Esophagus squamous epithelium (tissue), 5 donors: ENCODE measurements around the gene MN1. TPM values are rescaled to one million over a fixed set of nuclear protein-coding genes. Genes with fewer than 3 reads are reported as not detected.

Experiments
- DNase-seq: peaks from one replicate; lab custom pipeline; 2025; lab: John Stamatoyannopoulos, UW
- H3K27ac ChIP-seq, 4 donors: fragments of 200-600 bp; sonication (generic); one replicate each; pipeline ENCODE4 v1.5.1; 2016 to 2019; ENCODE audit warnings: mild to moderate bottlenecking in 1 of 4
- H3K27me3 ChIP-seq, 4 donors: fragments of 200-600 bp; sonication (generic); 1 replicate in 3 of 4; 2 replicates in 1 of 4; pipeline versions ENCODE4 v1.5.1 to v1.6.0; 2017 to 2021; ENCODE audit warnings: antibody characterized with exemption in 1 of 4
- H3K36me3 ChIP-seq, 3 donors: fragments of 200-600 bp; sonication (generic); one replicate each; pipeline ENCODE4 v1.5.1; 2016 to 2019
- H3K4me1 ChIP-seq, 3 donors: fragments of 200-600 bp; sonication (generic); one replicate each; pipeline ENCODE4 v1.5.1; 2017 to 2019
- H3K4me3 ChIP-seq, 4 donors: fragments of 200-600 bp; sonication (generic); 1 replicate in 3 of 4; 2 replicates in 1 of 4; pipeline ENCODE4 v1.5.1; 2016 to 2019; ENCODE audit warnings: mild to moderate bottlenecking in 2 of 4, moderate library complexity in 1 of 4
- H3K9me3 ChIP-seq, 3 donors: fragments of 200-600 bp; sonication (generic); one replicate each; pipeline ENCODE4 v1.5.1; 2016 to 2019
- CTCF ChIP-seq, 6 experiments: fragments of 450-650 bp in 4 of 6; fragments of 200-600 bp in 2 of 6; sonication (generic) in 2 of 6; IDR thresholded peaks; one replicate each; pipeline ENCODE4 v1.5.1; 2016 to 2019; ENCODE audit warnings: antibody characterized with exemption in 6 of 6, mild to moderate bottlenecking in 4 of 6, moderate library complexity in 4 of 6
- POLR2A ChIP-seq, 4 donors: fragments of 450-650 bp; IDR thresholded peaks; one replicate each; pipeline ENCODE4 v1.6.1; 2017; ENCODE audit warnings: antibody characterized with exemption in 4 of 4, mild to moderate bottlenecking in 4 of 4, moderate library complexity in 3 of 4
- WGBS, 2 donors: methylation state at CpG; one replicate each; pipeline ENCODE4 v1.1.5; 2018; 5-methylcytosine and 5-hydroxymethylcytosine counted together
- intact Hi-C: fragments of 100-400 bp; cut with DNase I; formaldehyde crosslinking; loops from one replicate; pipeline ENCODE4 v1.15.0; 2022
- total RNA-seq, 4 donors: library from RNA; depleted of rRNA; stranded (reverse); fragments of >200 nt; gene quantifications; one replicate each; pipeline ENCODE4 v1.1.0, GENCODE V29; 2016
- donor health status: DM: yes; HTN: yes; CAD: no.

Gene MN1
- total RNA-seq, 4 donors from 2014 or later: 2.0 to 6.9 (median 3.1) TPM

- intact Hi-C loops: no loop called here
- Histone ChIP-seq H3K27me3 (no peaks in the 10 kb centered on the region), H3K4me1 (no peaks in the 10 kb centered on the region), H3K27ac (no peak overlapping the region), H3K4me3 (no peak overlapping the region), H3K9me3 (peaks cover 0 to 9% (median 0%) of the 10 kb centered on the region in 3 donors), H3K36me3 (no peaks in the 10 kb centered on the region)
- TF ChIP-seq CTCF (IDR thresholded peaks at IDR 0.05) (no peak), POLR2A (IDR thresholded peaks at IDR 0.05) (no peak)
- WGBS, 2 donors: 59 to 81% methylated on average over 3 of the region's 3 CpGs
- DNase-seq: no peak
These were observed 61.3 kb downstream of the MN1 start for GRCh38 chr22:27740202-27740748.

DNA sequence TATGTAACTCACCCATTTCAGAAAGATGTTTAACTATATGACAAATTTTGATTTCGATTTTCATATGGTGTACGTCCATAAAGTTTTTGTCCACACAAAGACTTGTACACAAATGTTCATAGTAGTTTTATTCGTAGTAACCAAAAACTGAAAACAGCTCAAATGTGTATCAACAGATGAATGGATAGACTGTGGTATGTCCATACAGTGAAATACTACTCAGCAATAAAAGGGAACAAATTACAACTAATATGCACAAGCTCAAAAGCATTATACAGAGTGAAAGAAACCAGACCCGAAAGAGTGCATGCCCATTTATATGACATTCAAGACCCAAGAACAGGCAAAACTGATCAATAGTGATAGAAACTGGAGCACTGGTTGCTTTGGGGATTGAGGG, 64.0 kb downstream of the MN1 start:
- DNase-seq: no peak
- no peaks in the 10 kb centered on the region for H3K36me3 ChIP-seq
- TF ChIP-seq CTCF (IDR thresholded peaks at IDR 0.05) (no peak), POLR2A (IDR thresholded peaks at IDR 0.05) (no peak)
- 88 to 93% methylated on average over 4 of the region's 4 CpGs for WGBS, 2 donors
- H3K27me3 ChIP-seq: no peaks in the 10 kb centered on the region
- intact Hi-C loops: no loop called here
- no peaks in the 10 kb centered on the region for H3K4me1 ChIP-seq
- no peak overlapping the region for H3K4me3 ChIP-seq
- peaks cover 0 to 9% (median 0%) of the 10 kb centered on the region in 3 donors for H3K9me3 ChIP-seq
- H3K27ac ChIP-seq: no peak overlapping the region

- Histone ChIP-seq H3K9me3 (no peaks in the 10 kb centered on the region), H3K4me1 (no peaks in the 10 kb centered on the region), H3K27ac (no peak overlapping the region), H3K36me3 (no peaks in the 10 kb centered on the region), H3K4me3 (no peak overlapping the region), H3K27me3 (no peaks in the 10 kb centered on the region)
- intact Hi-C loops: no loop called here
- DNase-seq: no peak
- no peak for TF ChIP-seq CTCF (IDR thresholded peaks at IDR 0.05)
- WGBS, 2 donors: 72 to 97% methylated on average over 3 of the region's 4 CpGs
These were observed 67.5 kb downstream of the MN1 start for GRCh38 chr22:27734066-27734465.

- WGBS, 2 donors: 82 to 88% methylated on average over 4 to 5 of the region's 6 CpGs
- Histone ChIP-seq H3K4me3 (no peak overlapping the region), H3K36me3 (no peaks in the 10 kb centered on the region), H3K27me3 (no peaks in the 10 kb centered on the region), H3K27ac (no peak overlapping the region), H3K9me3 (no peaks in the 10 kb centered on the region), H3K4me1 (peaks cover 0 to 3% (median 0%) of the 10 kb centered on the region in 3 donors)
- no peak for TF ChIP-seq CTCF (IDR thresholded peaks at IDR 0.05)
- TF ChIP-seq POLR2A (IDR thresholded peaks at IDR 0.05): no peak
- DNase-seq: no peak
- intact Hi-C loops: no loop called here
These were observed 68.7 kb downstream of the MN1 start for GRCh38 chr22:27732841-27733240.

- Histone ChIP-seq H3K27me3 (no peaks in the 10 kb centered on the region), H3K27ac (no peak overlapping the region), H3K9me3 (no peaks in the 10 kb centered on the region), H3K4me1 (peaks cover 0 to 8% (median 2%) of the 10 kb centered on the region in 3 donors), H3K4me3 (no peak overlapping the region), H3K36me3 (no peaks in the 10 kb centered on the region)
- no peak for TF ChIP-seq POLR2A (IDR thresholded peaks at IDR 0.05)
- TF ChIP-seq CTCF (IDR thresholded peaks at IDR 0.05): no peak
- 50 to 81% methylated on average over 1 to 2 of the region's 2 CpGs for WGBS, 2 donors
- DNase-seq: no peak
- intact Hi-C loops: no loop called here
These were observed 69.2 kb downstream of the MN1 start for GRCh38 chr22:27732391-27732790.
